GM18508 (cell line): ENCODE data around the gene MEGF9.
"Not testable (repeated sequence)": the region's sequence is repeated elsewhere in the genome, so short reads cannot be mapped to it uniquely, and the experiment has no call there.

ENCODE experiments used
- ATAC-seq: cut with Tn5 transposase; IDR thresholded peaks from one replicate; pipeline ENCODE4 v1.9.1; 2021; ENCODE audit warnings: moderate number of reproducible peaks; ENCODE audit not compliant: insufficient read depth, unreplicated experiment

MEGF9 gene

DNA sequence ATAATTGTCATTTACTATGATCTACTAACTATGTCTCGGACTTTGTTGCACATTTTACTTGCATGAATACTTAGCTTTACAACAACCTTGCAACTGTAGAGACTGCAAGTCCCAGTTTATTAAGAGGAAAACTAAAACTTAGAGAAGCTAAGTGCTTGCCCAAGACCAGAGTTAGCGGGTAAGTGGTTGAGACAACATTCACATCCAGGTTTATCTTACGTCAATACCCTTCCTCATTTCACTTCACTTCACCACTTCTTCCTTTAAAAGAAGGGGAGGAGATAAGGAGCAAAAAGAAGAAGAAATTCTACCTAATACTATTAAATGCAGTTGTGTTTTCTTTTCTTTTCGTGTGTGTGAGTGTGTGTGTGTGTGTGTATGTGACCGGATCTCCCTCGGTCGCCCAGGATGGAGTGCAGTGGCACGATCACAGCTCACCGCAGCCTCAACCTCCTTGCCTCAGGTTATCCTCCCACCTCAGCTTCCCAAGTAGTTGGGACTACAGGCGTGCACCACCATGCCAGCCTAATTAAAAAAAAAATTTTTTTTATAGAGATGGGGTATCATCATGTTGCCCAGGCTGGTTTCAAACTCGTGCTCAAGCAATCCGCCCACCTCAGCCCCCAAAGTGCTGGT is 37.4 kb downstream of the MEGF9 start:
- ATAC-seq = no peak

GRCh38 chr9:120668399-120668798 is 45.9 kb downstream of the MEGF9 start:
- ATAC-seq = no peak

GRCh38 chr9:120663950-120664349 is 50.3 kb downstream of the MEGF9 start:
- ATAC-seq = no peak

- ATAC-seq = no peak
Observed at GRCh38 chr9:120663380-120663779, 50.9 kb downstream of the MEGF9 start.

DNA sequence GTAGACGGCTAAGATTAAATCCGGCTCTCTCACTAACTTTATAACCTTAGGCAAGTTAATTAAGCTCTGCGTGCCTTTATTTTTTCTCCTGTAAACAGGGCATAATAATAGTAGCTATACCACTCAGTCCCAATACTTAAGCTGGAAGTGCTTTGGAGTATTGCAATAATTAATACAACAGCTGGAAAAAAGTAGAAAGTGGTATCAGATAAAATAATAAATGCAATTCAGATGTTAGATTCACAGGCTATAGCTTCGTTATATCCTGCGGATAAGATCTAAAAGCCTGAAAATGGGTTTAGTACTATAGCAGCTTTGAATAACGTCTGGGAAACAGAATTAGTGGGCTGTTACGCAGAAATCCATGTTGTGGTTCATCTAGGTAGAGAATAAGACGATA is 51.8 kb downstream of the MEGF9 start:
- ATAC-seq = no peak

DNA sequence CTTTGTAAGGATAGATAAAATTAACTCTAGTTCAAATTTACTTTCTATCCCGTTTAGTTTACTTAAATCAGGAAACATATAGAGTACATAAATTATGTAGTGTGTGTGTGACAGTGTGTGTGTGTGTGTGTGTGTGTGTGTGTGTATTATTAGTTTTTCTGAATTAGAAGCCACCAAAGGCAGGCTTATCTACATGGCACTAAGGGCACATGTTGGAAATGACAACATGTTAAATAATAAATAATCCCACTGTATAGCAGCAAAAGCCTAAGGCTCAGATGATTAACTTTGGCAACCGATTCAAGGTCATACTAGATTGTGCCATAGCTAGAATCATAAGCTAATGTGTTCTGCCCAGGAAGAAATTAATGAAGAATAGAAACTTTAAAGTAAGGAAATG is 54.6 kb downstream of the MEGF9 start:
- ATAC-seq = no peak

GRCh38 chr9:120659209-120659608 is 55.1 kb downstream of the MEGF9 start:
- ATAC-seq = no peak

- no peak for ATAC-seq
Observed at GRCh38 chr9:120655005-120655622, 59.2 kb downstream of the MEGF9 start.

DNA sequence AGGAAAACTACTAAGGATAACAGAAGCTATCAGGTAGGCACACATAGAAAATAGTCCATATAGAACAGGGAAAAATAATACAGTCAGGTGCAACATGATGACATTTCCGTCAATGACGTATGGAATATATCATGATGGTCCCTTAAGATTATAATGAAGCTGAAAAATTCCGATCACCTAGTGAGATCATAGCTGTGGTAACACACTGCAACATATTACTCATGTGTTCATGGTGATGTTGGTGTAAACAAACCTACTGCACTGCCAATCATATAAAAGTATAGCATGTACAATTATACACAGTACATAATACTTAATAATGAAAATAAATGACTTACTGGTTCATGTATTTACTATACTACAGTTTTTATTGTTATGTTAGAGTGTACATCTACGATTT is 60.0 kb downstream of the MEGF9 start:
- no peak for ATAC-seq

DNA sequence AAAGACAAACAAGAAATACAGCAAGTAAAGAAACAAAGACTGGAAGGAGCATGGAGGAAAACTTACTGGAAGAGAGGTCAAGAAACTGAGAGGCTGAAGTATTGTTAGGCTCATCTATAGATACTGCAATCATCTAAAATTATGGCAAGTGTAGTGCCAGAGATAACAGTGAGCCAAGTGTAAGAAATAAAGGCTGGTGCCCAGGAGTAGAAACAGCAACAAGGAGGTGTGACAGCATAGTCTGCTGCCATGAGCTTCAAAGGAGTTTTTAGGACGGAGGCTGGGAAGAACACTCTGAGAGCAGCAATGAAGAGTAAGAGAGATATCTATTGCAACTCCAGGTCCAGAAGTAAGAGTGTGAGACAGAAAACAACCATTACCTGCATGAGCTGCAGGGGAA is 60.5 kb downstream of the MEGF9 start:
- ATAC-seq = no peak

DNA sequence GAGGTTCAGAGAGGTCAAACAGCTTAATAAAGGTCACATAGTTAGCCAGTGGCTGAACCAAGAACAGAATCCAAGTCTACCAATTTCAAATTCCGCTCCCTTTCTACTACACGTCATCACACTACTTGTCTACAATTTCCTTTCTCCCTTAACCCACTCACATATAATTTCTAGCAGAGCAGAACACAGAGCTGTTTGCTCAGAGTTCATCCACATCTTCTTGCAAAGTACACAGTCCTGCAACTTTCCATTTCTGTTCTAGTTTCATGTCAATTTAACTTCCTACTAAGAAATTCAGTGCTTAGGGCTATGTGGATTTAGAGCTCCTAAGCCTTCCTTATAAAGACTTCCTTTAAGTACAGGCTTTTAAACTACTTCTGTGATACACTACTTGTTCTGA is 61.3 kb downstream of the MEGF9 start:
- ATAC-seq = no peak

- no peak for ATAC-seq
Observed at GRCh38 chr9:120650352-120650751, 63.9 kb downstream of the MEGF9 start.

- no peak for ATAC-seq
Observed at GRCh38 chr9:120648581-120649197, 65.6 kb downstream of the MEGF9 start.

DNA sequence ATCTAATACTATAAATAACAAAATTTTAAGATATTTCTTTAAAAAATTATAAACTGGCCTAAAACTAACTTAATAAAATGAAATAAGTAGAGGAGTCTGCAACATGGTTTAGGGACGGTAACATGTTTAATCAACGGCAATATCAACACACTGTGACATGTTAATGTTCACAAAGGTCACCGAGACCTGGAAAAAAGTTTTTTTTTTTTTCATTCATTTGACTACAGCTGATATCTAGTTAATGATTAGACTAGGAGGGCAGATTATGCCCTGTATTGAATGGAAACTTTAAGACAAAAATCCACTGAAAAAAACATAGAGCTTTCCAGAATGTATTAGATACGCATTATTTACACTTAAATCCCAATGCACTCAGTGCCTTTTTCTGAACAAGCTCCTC is 67.3 kb downstream of the MEGF9 start:
- ATAC-seq = no peak

- no peak for ATAC-seq
Observed at GRCh38 chr9:120645760-120646159, 68.5 kb downstream of the MEGF9 start.

DNA sequence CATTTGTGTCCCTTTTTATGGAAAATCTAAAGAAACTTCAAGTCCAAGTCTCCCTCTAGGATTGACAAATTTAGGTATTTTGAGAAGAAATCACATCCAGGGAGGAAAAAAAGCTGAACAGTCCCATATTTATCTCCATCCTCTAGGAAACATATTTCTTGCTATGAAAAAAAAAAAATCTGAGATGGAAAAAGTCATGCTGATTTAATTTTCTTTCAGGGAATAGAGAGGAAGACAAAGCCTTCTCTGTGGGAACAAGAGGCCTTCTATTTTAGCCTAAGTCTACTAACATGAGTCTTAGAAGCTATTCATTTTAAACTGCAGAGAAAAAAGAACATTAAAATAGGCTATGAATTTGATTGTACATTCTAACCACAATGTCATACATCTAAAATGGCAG is 71.2 kb downstream of the MEGF9 start:
- no peak for ATAC-seq

DNA sequence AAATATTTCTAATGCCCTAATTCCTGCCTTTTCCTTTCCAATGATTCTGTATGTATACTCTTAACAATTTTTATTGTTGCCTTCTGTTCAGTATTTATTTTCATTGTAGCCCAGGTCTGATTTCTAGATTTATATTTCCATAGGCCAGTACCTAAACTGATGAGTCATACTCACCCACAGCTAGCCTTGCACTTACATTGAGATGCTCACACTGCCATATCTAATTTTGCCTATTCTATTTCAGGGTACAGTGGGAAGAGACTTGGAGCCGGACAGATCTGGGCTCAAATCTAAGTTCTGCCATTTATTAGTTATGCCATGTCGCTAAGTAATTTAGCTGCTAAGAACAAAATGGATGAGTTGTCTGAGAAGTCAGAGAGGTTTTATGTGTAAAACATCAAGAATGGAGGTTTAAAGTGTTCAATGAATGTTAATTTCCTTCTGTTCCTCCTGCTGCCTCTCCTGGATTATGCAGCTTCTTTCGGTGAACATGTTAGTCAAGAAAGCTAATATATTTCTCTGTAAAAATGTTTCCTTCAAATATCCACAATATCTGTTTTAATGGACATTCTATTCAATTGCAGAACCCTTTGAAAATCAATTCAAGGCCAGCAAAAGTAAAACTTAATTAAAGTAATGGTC is 72.0 kb downstream of the MEGF9 start:
- ATAC-seq = no peak

DNA sequence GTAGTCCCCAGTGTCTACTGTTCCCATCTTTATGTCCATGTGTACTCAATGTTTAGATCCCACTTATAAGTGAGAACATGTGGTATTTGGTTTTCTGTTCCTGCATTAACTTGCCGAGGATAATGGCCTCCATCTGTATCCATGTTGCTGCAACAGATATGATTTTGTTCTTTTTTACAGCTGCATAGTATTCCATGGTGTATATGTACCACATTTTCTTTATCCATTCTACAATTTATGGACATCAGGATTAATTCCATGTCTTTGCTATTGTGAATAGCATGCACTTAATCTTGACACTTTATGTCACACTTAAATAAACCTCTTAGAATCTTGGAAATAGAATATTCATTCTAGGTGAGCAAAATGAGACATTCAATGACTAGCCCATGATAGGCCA is 73.4 kb downstream of the MEGF9 start:
- not testable (repeated sequence) for ATAC-seq

- no peak for ATAC-seq
Observed at GRCh38 chr9:120640380-120640779, 73.9 kb downstream of the MEGF9 start.

- ATAC-seq = no peak
Observed at GRCh38 chr9:120637919-120638318, 76.4 kb downstream of the MEGF9 start.

GRCh38 chr9:120636194-120636957 is 77.9 kb downstream of the MEGF9 start:
- no peak for ATAC-seq
